ENCODE data around the gene PLSCR4. TPM values are rescaled to one million over a fixed set of nuclear protein-coding genes. Genes with fewer than 3 reads are reported as not detected.

PLSCR4 gene
- polyA plus RNA-seq, 2 donors = 3.3 to 6.1 TPM

DNA sequence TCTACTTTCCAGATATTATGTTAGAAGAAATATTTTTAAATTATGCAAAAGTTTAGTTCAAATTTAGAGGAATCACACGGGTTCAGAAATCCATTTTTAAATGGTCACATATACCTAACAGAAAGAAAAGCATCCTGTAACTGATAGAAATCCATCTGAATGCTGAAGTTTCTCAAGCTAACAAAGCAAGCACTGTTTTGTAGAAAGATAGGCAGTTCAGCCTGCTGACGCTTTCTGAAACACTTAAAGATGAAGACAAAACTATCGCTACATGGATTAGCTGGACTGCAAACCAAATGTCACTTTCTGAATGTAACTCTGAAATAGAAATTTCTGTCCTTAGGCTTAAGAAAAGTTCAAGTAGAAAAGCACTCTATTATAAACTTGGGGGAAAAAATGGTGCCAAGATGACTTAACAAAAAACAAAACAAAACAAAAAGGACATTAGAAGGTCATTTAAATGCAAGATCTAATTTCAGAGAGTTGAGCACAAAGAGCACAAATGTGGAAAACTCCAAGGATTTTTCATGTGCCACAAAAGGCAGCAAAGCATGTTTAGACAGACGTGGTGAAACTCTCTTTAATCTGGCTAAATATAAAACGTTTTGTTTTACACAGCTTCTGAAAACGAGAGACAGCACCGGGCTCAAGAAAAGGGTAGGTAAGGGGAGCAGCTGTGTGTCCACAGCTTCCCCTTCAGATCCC is 91.1 kb downstream of the PLSCR4 start:
- no peaks in the 10 kb centered on the region for H3K27me3 ChIP-seq (ENCODE audit: control insufficient read depth in 1 of 2, insufficient read depth in 2 of 2, low read length in 2 of 2)

DNA sequence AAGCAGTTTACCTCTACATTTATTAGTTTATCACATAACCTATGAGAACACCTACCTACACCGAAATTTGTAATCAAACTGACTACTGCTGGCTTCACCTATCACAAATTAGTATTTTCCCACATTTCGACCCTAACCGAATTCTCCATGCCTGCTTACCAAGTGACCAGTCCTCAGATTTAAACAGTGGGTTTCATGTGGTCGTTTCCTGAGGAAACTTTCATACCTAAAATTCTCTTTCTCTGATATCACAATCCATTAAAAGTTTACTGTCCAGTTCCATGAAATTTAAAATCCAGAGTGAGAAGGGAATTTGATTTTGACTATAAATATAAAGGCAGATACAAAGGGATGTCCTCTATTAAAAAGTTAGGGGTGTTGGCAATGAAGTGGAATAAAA is 91.9 kb downstream of the PLSCR4 start:
- Histone ChIP-seq H3K4me3 (ENCODE audit: low read depth in 1 of 2, low read length in 2 of 2) (peak overlapping the region in 1 of 2 donors; percentile 67), H3K27ac (ENCODE audit: low read depth in 2 of 2, low read length in 1 of 2) (peak overlapping the region in 1 of 2 donors; percentile 26), H3K36me3 (ENCODE audit: control insufficient read depth in 2 of 2, insufficient read depth in 2 of 2, low read length in 1 of 2) (no peaks in the 10 kb centered on the region), H3K27me3 (ENCODE audit: control insufficient read depth in 1 of 2, insufficient read depth in 2 of 2, low read length in 2 of 2) (no peaks in the 10 kb centered on the region), H3K9me3 (ENCODE audit: control insufficient read depth in 2 of 2, insufficient read depth in 1 of 2, low read depth in 1 of 2, low read length in 1 of 2) (no peaks in the 10 kb centered on the region), H3K4me1 (ENCODE audit: control insufficient read depth in 2 of 2, insufficient read depth in 2 of 2, low read length in 1 of 2) (no peaks in the 10 kb centered on the region)
- 41 to 53% methylated on average over 4 of the region's 4 CpGs for WGBS, 2 donors

More for the DNA sequence above, 91.1 kb downstream of the PLSCR4 start:
- H3K9me3 ChIP-seq (ENCODE audit: control insufficient read depth in 2 of 2, insufficient read depth in 1 of 2, low read depth in 1 of 2, low read length in 1 of 2) = no peaks in the 10 kb centered on the region
- peak overlapping the region; percentile 67 to 81 for H3K4me3 ChIP-seq (ENCODE audit: low read depth in 1 of 2, low read length in 2 of 2)
- no peaks in the 10 kb centered on the region for H3K36me3 ChIP-seq (ENCODE audit: control insufficient read depth in 2 of 2, insufficient read depth in 2 of 2, low read length in 1 of 2)
- no peaks in the 10 kb centered on the region for H3K4me1 ChIP-seq (ENCODE audit: control insufficient read depth in 2 of 2, insufficient read depth in 2 of 2, low read length in 1 of 2)
- 6 to 9% methylated on average over 7 of the region's 7 CpGs for WGBS, 2 donors
- peak overlapping the region; percentile 84 to 95 for H3K27ac ChIP-seq (ENCODE audit: low read depth in 2 of 2, low read length in 1 of 2)

DNA sequence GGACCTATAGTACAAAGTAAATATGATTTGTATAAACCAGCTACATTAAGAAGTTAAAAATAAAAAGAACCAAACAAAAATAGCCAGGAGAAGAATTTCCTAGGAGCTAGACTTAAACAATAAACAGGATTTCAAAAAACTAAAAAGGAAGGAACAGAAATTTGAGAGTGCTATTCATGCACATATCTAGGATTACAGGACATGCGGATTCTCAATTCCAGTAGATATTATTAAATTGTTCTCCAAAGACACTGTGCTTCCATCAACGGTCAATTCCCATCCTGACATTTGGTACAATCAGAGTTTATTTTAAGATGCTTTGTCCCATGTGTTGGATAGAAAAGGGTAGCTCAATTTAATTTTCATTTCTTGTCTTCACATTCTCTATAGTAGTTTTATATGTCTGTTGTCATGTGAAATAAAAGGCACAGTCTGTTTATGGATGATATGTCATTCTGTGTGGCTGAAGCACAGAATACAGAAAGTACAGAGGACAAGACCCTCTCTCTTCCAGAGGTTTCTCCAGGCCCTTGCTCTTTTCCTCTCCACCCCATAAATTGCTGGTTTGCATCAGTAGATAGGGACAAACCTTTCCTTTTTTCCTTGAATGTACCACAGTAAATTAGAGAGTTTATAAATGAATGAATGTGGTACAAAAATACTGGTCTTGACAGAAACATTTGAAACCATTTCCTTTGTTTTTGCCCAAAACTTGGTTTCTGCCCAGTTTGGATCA is 93.4 kb downstream of the PLSCR4 start:
- H3K4me1 ChIP-seq (ENCODE audit: control insufficient read depth in 2 of 2, insufficient read depth in 2 of 2, low read length in 1 of 2) = no peaks in the 10 kb centered on the region
- no peak overlapping the region for H3K4me3 ChIP-seq (ENCODE audit: low read depth in 1 of 2, low read length in 2 of 2)

DNA sequence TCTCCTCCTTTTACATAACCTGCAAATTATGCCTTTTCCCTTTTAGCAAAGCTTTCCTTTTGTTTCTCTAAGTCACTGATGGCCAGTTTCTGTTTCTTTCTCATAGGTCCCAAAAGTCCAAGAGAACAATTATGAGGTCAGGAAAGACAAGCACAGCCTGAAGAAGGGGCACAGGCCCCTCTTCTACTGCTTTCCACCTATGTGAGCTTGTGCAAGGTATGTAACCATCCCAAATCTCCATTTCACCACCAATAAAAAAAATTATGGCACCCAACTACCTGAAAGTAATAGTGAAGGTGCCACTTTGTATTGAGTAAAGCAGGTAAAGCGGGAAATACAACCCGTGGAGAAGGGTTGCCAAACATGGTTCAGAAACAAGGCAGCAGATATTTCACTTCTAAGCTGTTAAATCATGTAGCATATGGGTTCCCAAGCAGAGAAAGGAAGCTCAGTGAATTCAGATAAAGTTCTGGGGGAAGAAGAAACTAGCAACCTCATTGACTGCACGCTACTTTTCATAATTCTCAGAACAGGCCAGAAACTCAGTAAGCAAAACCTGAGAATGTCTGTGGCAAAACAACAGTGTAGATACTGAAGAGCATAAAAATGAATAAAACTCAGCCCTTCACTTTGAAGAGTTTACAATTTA is 94.1 kb downstream of the PLSCR4 start:
- Histone ChIP-seq H3K9me3 (ENCODE audit: control insufficient read depth in 2 of 2, insufficient read depth in 1 of 2, low read depth in 1 of 2, low read length in 1 of 2) (no peaks in the 10 kb centered on the region), H3K36me3 (ENCODE audit: control insufficient read depth in 2 of 2, insufficient read depth in 2 of 2, low read length in 1 of 2) (no peaks in the 10 kb centered on the region), H3K27ac (ENCODE audit: low read depth in 2 of 2, low read length in 1 of 2) (peak overlapping the region; percentile 71 to 72), H3K27me3 (ENCODE audit: control insufficient read depth in 1 of 2, insufficient read depth in 2 of 2, low read length in 2 of 2) (no peaks in the 10 kb centered on the region), H3K4me3 (ENCODE audit: low read depth in 1 of 2, low read length in 2 of 2) (peak overlapping the region in 1 of 2 donors; percentile 16), H3K4me1 (ENCODE audit: control insufficient read depth in 2 of 2, insufficient read depth in 2 of 2, low read length in 1 of 2) (no peaks in the 10 kb centered on the region)
- 36 to 48% methylated on average over 3 of the region's 3 CpGs for WGBS, 2 donors

More for the DNA sequence above, 93.4 kb downstream of the PLSCR4 start:
- peak overlapping the region in 1 of 2 donors; percentile 27 for H3K27ac ChIP-seq (ENCODE audit: low read depth in 2 of 2, low read length in 1 of 2)
- H3K9me3 ChIP-seq (ENCODE audit: control insufficient read depth in 2 of 2, insufficient read depth in 1 of 2, low read depth in 1 of 2, low read length in 1 of 2) = no peaks in the 10 kb centered on the region
- H3K36me3 ChIP-seq (ENCODE audit: control insufficient read depth in 2 of 2, insufficient read depth in 2 of 2, low read length in 1 of 2) = no peaks in the 10 kb centered on the region
- H3K27me3 ChIP-seq (ENCODE audit: control insufficient read depth in 1 of 2, insufficient read depth in 2 of 2, low read length in 2 of 2) = no peaks in the 10 kb centered on the region
- 57 to 61% methylated on average over 2 of the region's 2 CpGs for WGBS, 2 donors

DNA sequence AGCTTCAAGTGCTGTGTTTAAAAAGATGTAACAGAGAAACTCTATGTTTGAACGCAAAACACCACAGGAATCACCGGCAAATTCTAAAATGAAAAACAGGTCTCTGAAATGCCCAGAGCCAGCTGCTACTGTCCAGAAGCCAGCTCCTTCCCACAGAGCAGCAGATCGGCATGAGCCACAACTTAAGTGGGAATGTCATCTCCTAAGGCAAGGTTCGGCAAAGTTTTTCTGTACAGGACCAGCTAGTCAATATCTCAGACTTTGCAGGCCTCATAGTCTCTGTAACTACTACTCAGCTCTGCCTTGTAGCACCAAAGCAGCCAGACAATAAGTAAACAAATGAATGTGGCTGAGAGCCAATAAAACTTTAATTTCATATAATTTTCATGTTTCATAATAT is 94.8 kb downstream of the PLSCR4 start:
- Histone ChIP-seq H3K27me3 (ENCODE audit: control insufficient read depth in 1 of 2, insufficient read depth in 2 of 2, low read length in 2 of 2) (no peaks in the 10 kb centered on the region), H3K4me3 (ENCODE audit: low read depth in 1 of 2, low read length in 2 of 2) (peak overlapping the region in 1 of 2 donors; percentile 16), H3K9me3 (ENCODE audit: control insufficient read depth in 2 of 2, insufficient read depth in 1 of 2, low read depth in 1 of 2, low read length in 1 of 2) (no peaks in the 10 kb centered on the region), H3K4me1 (ENCODE audit: control insufficient read depth in 2 of 2, insufficient read depth in 2 of 2, low read length in 1 of 2) (no peaks in the 10 kb centered on the region), H3K27ac (ENCODE audit: low read depth in 2 of 2, low read length in 1 of 2) (peak overlapping the region; percentile 69 to 71), H3K36me3 (ENCODE audit: control insufficient read depth in 2 of 2, insufficient read depth in 2 of 2, low read length in 1 of 2) (no peaks in the 10 kb centered on the region)
- 46 to 53% methylated on average over 4 of the region's 4 CpGs for WGBS, 2 donors

DNA sequence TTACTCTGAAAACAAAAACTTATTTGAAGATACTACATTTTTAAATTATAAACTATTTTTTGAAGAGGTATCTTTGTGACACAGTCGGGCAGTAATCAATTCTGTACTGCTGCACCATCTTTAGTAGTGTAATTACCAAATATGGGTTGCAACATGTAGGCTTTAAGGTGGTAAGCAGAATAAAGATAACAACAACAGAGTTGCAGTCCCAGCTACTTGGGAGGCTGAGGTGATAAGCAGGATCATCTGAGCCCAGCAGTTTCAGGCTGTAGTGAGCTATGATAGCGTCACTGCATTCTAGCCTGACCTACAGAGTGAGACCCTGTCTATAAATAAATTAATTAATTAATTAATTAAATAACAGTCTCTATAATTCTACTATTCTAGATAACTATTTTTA is 95.9 kb downstream of the PLSCR4 start:
- no peaks in the 10 kb centered on the region for H3K36me3 ChIP-seq (ENCODE audit: control insufficient read depth in 2 of 2, insufficient read depth in 2 of 2, low read length in 1 of 2)
- H3K27ac ChIP-seq (ENCODE audit: low read depth in 2 of 2, low read length in 1 of 2) = peak overlapping the region in 1 of 2 donors; percentile 4
- H3K4me1 ChIP-seq (ENCODE audit: control insufficient read depth in 2 of 2, insufficient read depth in 2 of 2, low read length in 1 of 2) = no peaks in the 10 kb centered on the region
- 52 to 57% methylated on average over 2 of the region's 2 CpGs for WGBS, 2 donors
- H3K4me3 ChIP-seq (ENCODE audit: low read depth in 1 of 2, low read length in 2 of 2) = no peak overlapping the region
- no peaks in the 10 kb centered on the region for H3K9me3 ChIP-seq (ENCODE audit: control insufficient read depth in 2 of 2, insufficient read depth in 1 of 2, low read depth in 1 of 2, low read length in 1 of 2)
- no peaks in the 10 kb centered on the region for H3K27me3 ChIP-seq (ENCODE audit: control insufficient read depth in 1 of 2, insufficient read depth in 2 of 2, low read length in 2 of 2)

DNA sequence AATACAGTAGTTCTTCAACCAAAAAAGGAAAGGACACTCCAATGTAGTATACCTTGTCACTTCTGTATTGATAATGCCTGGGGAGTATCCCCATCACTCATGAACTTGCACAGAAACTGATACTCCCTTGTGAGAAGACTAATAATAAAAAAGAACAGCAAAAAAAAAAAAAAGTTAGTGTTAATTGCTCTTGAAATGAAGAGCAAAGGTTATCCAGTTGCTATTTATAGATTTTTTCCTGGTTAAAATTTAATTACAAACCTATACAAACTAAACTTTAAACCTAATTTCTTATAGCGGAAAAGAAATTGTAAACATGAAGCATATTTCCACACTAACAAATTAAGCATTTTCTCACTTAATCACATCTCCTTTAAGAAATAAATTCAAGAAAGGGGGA is 96.6 kb downstream of the PLSCR4 start:
- 70 to 96% methylated on average over 1 of the region's 1 CpG for WGBS, 2 donors
- Histone ChIP-seq H3K4me1 (ENCODE audit: control insufficient read depth in 2 of 2, insufficient read depth in 2 of 2, low read length in 1 of 2) (no peaks in the 10 kb centered on the region), H3K4me3 (ENCODE audit: low read depth in 1 of 2, low read length in 2 of 2) (no peak overlapping the region), H3K9me3 (ENCODE audit: control insufficient read depth in 2 of 2, insufficient read depth in 1 of 2, low read depth in 1 of 2, low read length in 1 of 2) (no peaks in the 10 kb centered on the region), H3K27ac (ENCODE audit: low read depth in 2 of 2, low read length in 1 of 2) (no peak overlapping the region), H3K27me3 (ENCODE audit: control insufficient read depth in 1 of 2, insufficient read depth in 2 of 2, low read length in 2 of 2) (no peaks in the 10 kb centered on the region), H3K36me3 (ENCODE audit: control insufficient read depth in 2 of 2, insufficient read depth in 2 of 2, low read length in 1 of 2) (no peaks in the 10 kb centered on the region)

DNA sequence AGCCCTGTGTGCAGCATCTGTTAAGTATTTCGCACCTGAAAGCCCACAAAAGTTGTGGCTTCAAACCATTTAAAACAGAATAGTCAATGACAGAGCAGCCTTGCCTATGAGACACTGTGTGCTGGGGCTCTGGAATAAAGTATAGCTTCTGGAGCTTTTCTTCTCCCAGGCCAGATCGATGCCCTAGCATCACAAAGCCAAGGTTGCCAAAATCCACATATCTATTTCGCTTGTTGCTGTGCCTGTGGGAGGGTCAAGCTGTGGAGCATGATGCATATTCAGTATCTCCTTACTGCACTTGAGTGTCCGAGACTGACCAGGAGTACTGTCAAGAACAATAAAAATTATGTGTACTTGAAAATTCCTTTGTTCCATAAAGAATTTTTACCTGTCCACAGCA is 97.5 kb downstream of the PLSCR4 start:
- Histone ChIP-seq H3K4me1 (ENCODE audit: control insufficient read depth in 2 of 2, insufficient read depth in 2 of 2, low read length in 1 of 2) (no peaks in the 10 kb centered on the region), H3K27ac (ENCODE audit: low read depth in 2 of 2, low read length in 1 of 2) (peak overlapping the region in 1 of 2 donors; percentile 4), H3K9me3 (ENCODE audit: control insufficient read depth in 2 of 2, insufficient read depth in 1 of 2, low read depth in 1 of 2, low read length in 1 of 2) (no peaks in the 10 kb centered on the region), H3K4me3 (ENCODE audit: low read depth in 1 of 2, low read length in 2 of 2) (no peak overlapping the region), H3K27me3 (ENCODE audit: control insufficient read depth in 1 of 2, insufficient read depth in 2 of 2, low read length in 2 of 2) (no peaks in the 10 kb centered on the region), H3K36me3 (ENCODE audit: control insufficient read depth in 2 of 2, insufficient read depth in 2 of 2, low read length in 1 of 2) (no peaks in the 10 kb centered on the region)
- WGBS, 2 donors = 66 to 77% methylated on average over 4 of the region's 4 CpGs

DNA sequence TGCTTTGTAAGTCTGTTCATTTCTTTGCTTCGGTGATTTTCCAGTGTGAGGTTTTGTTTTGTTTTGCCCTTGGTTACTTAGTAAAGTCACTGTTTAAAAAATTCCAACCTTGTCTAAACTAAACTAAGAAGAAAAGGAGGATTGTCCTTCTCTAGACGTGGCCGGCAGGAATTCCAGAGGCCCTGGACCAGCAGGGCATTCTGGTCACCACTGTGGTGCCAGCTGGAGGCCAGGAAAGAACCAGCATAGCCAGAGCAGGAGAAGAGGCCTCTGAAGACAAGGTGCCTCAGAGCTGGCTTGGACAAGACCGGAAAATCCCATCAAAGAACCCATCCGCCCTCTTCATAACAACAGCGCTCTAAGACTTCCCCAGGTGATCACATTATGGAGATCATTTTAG is 98.1 kb downstream of the PLSCR4 start:
- WGBS, 2 donors = 48 to 50% methylated on average over 6 of the region's 6 CpGs
- Histone ChIP-seq H3K27ac (ENCODE audit: low read depth in 2 of 2, low read length in 1 of 2) (peak overlapping the region; percentile 4 to 55), H3K9me3 (ENCODE audit: control insufficient read depth in 2 of 2, insufficient read depth in 1 of 2, low read depth in 1 of 2, low read length in 1 of 2) (no peaks in the 10 kb centered on the region), H3K27me3 (ENCODE audit: control insufficient read depth in 1 of 2, insufficient read depth in 2 of 2, low read length in 2 of 2) (no peaks in the 10 kb centered on the region), H3K4me3 (ENCODE audit: low read depth in 1 of 2, low read length in 2 of 2) (no peak overlapping the region), H3K4me1 (ENCODE audit: control insufficient read depth in 2 of 2, insufficient read depth in 2 of 2, low read length in 1 of 2) (no peaks in the 10 kb centered on the region), H3K36me3 (ENCODE audit: control insufficient read depth in 2 of 2, insufficient read depth in 2 of 2, low read length in 1 of 2) (no peaks in the 10 kb centered on the region)
